OCI-LY3 (cell line): ENCODE data around the gene FTO.

ENCODE experiments used
- EZH2phosphoT487 ChIP-seq: fragments of 200-600 bp; shearing (Covaris generic); IDR thresholded peaks from 2 replicates; pipeline ENCODE4 v1.6.1; 2018; ENCODE audit warnings: antibody characterized with exemption, mixed run types, low read depth
- TF ChIP-seq, protein P1 (sequence below): fragments of 200-600, 300-600 bp; sonication (generic); IDR thresholded peaks from 2 replicates; pipeline ENCODE4 v1.5.1; 2014; ENCODE audit warnings: antibody characterized with exemption, low read length, low read depth

DNA sequence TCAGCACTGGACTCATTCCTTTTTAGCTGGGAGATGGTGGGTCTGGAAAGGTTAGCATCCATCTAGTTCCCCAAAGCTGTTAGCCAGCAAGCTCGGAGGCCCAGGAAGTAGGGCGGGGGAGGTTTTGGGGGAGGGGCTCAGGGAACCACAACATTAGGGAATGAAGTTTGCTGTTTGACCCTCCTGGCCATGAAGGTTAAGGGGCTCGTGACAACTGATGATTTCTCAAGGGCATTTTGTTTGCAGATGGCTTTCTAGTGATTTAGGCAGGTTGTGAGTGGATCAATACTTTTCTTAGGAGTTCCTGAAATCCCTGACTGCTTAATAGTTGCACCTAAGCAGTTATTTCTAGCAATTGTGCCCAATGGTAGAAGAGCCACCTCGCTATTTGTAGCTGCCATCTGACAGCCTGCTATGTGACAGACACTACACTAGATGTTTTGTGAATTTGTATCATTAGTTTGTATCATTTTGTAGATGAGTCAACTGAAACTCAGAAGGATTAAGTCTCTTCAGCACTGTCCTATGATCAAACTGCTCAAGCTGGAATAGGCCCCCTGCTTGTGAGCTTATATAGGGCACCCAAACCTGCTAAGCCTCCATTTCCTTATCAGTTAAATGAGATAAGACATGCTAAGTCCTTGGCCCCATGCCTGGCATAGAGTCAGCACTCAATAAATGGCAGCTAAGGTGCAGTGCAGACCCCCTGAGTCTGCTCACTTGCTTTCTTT lies 436.3 kb downstream of the FTO start:
- TF ChIP-seq, protein P1, sequence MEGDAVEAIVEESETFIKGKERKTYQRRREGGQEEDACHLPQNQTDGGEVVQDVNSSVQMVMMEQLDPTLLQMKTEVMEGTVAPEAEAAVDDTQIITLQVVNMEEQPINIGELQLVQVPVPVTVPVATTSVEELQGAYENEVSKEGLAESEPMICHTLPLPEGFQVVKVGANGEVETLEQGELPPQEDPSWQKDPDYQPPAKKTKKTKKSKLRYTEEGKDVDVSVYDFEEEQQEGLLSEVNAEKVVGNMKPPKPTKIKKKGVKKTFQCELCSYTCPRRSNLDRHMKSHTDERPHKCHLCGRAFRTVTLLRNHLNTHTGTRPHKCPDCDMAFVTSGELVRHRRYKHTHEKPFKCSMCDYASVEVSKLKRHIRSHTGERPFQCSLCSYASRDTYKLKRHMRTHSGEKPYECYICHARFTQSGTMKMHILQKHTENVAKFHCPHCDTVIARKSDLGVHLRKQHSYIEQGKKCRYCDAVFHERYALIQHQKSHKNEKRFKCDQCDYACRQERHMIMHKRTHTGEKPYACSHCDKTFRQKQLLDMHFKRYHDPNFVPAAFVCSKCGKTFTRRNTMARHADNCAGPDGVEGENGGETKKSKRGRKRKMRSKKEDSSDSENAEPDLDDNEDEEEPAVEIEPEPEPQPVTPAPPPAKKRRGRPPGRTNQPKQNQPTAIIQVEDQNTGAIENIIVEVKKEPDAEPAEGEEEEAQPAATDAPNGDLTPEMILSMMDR = no peak
- no peak for TF ChIP-seq EZH2phosphoT487
